Mesenteric fat pad (tissue), 1 donor: Measurements from ENCODE around the gene PMAIP1. TPM values are rescaled to one million over a fixed set of nuclear protein-coding genes. Genes with fewer than 3 reads are reported as not detected.

Source experiments
- DNase-seq: peaks from one replicate; pipeline ENCODE4 v3.0.0-alpha.2; 2020; ENCODE audit warnings: low spot score
- total RNA-seq: library from RNA; stranded (reverse); fragmentation: NEBNext Ultra II Directional; extraction: Animal tissue kit (Norgen Biotek cat#: 25700); gene quantifications from one replicate; pipeline ENCODE4 v1.2.1, GENCODE V29; 2021
- donor health status: DM: yes; HTN: yes; CAD: no.

The PMAIP1 gene
- total RNA-seq, 1 donor from 2014 or later = 0.87 TPM

GRCh38 chr18:59911600-59911999 is 11.8 kb downstream of the PMAIP1 start:
- no peak for DNase-seq

- DNase-seq = no peak
Observed at GRCh38 chr18:59912007-59912550, 12.3 kb downstream of the PMAIP1 start.

GRCh38 chr18:59915606-59916005 is 15.8 kb downstream of the PMAIP1 start:
- no peak for DNase-seq

GRCh38 chr18:59916746-59917145 is 16.9 kb downstream of the PMAIP1 start:
- no peak for DNase-seq

- no peak for DNase-seq
Observed at GRCh38 chr18:59917422-59917821, 17.6 kb downstream of the PMAIP1 start.

- DNase-seq = no peak
Observed at GRCh38 chr18:59918320-59918755, 18.5 kb downstream of the PMAIP1 start.

GRCh38 chr18:59918997-59919396 is 19.2 kb downstream of the PMAIP1 start:
- DNase-seq = no peak

GRCh38 chr18:59921384-59921891 is 21.6 kb downstream of the PMAIP1 start:
- DNase-seq = no peak

GRCh38 chr18:59923539-59924196 is 23.9 kb downstream of the PMAIP1 start:
- DNase-seq = no peak

- DNase-seq = no peak
Observed at GRCh38 chr18:59926131-59926530, 26.3 kb downstream of the PMAIP1 start.

GRCh38 chr18:59927246-59927825 is 27.5 kb downstream of the PMAIP1 start:
- no peak for DNase-seq

- no peak for DNase-seq
Observed at GRCh38 chr18:59928201-59928600, 28.4 kb downstream of the PMAIP1 start.

- no peak for DNase-seq
Observed at GRCh38 chr18:59929621-59930295, 30.0 kb downstream of the PMAIP1 start.

- DNase-seq = no peak
Observed at GRCh38 chr18:59932401-59932800, 32.6 kb downstream of the PMAIP1 start.

GRCh38 chr18:59938676-59939075 is 38.9 kb downstream of the PMAIP1 start:
- DNase-seq = no peak

GRCh38 chr18:59939127-59939526 is 39.3 kb downstream of the PMAIP1 start:
- no peak for DNase-seq

- DNase-seq = no peak
Observed at GRCh38 chr18:59940068-59940467, 40.3 kb downstream of the PMAIP1 start.

- DNase-seq = no peak
Observed at GRCh38 chr18:59941331-59941730, 41.5 kb downstream of the PMAIP1 start.

GRCh38 chr18:59942601-59943000 is 42.8 kb downstream of the PMAIP1 start:
- no peak for DNase-seq

- no peak for DNase-seq
Observed at GRCh38 chr18:59945544-59945943, 45.7 kb downstream of the PMAIP1 start.

GRCh38 chr18:59950215-59950944 is 50.6 kb downstream of the PMAIP1 start:
- no peak for DNase-seq
